GM12878 (cell line): ENCODE data around the gene TIAM1. TPM values are rescaled to one million over a fixed set of nuclear protein-coding genes. Genes with fewer than 3 reads are reported as not detected.

ENCODE experiments used
- ATAC-seq: fragments of 200-7000 bp; cut with Tn5 transposase; 3 replicates; pipeline ENCODE4 v1.9.1; 2020; ENCODE audit warnings: mild to moderate bottlenecking, moderate library complexity
- BruUV-seq: library from RNA; stranded (reverse); fragments of 400-500 nt; replicated peaks from 2 replicates; lab custom pipeline; 2021; lab: Mats Ljungman, UMichigan
- CTCF ChIA-PET: fragments of 300-600 bp; sonication (Branson Sonifier 250); formaldehyde crosslinking; extraction: SDS; loops from one replicate; lab custom pipeline; 2021; ENCODE audit warnings: inconsistent platforms; lab: Yijun Ruan, JAX
- POLR2A ChIA-PET: fragments of 350-600 bp; formaldehyde crosslinking; extraction: SDS; loops from one replicate; lab custom pipeline; 2021; ENCODE audit warnings: inconsistent platforms; lab: Charles Lee
- RAD21 ChIA-PET: fragments of 300-600 bp; sonication (Branson Sonifier 250); formaldehyde crosslinking; loops from one replicate; lab custom pipeline; 2023; ENCODE audit warnings: antibody characterized with exemption; ENCODE audit not compliant: unreplicated experiment; lab: Charles Lee
- SMC1A ChIA-PET: fragments of 300-600 bp; sonication (Branson Sonifier 250); formaldehyde crosslinking; loops from one replicate; lab custom pipeline; 2023; ENCODE audit not compliant: unreplicated experiment, uncharacterized antibody; lab: Charles Lee
- DNase-seq: peaks from one replicate; pipeline ENCODE4 v3.0.0-alpha.2; 2011; ENCODE audit warnings: low read depth, low spot score
- FAIRE-seq: peaks from 3 replicates; lab custom pipeline; 2011; peaks lifted over from hg19 to GRCh38; lab: Jason Lieb, UNC
- H2AFZ ChIP-seq: 2 replicates; pipeline ENCODE4 v1.6.0; 2011; ENCODE audit warnings: low read depth, low read length, control low read depth; ENCODE audit not compliant: control insufficient read depth
- H3K27ac ChIP-seq: 2 replicates; pipeline ENCODE4 v1.5.1; 2011; ENCODE audit warnings: control low read depth; ENCODE audit not compliant: control insufficient read depth, insufficient read depth
- H3K27me3 ChIP-seq, 2 experiments: replicated peaks in 1 of 2; 2 replicates each; pipeline versions ENCODE4 v1.6.0 to v1.6.1; 2011; ENCODE audit warnings: low read length in 1 of 2; ENCODE audit not compliant: control insufficient read depth in 2 of 2, insufficient read depth in 2 of 2
- H3K36me3 ChIP-seq, 2 experiments: 2 replicates each; pipeline ENCODE4 v1.5.1; 2011; ENCODE audit warnings: low read length in 1 of 2; ENCODE audit not compliant: control insufficient read depth in 2 of 2, insufficient read depth in 2 of 2
- H3K4me1 ChIP-seq: 2 replicates; pipeline ENCODE4 v1.6.1; 2011; ENCODE audit warnings: mild to moderate bottlenecking, low read length, moderate library complexity, mixed read lengths; ENCODE audit not compliant: control insufficient read depth, insufficient read depth
- H3K4me2 ChIP-seq: 2 replicates; pipeline ENCODE4 v1.6.0; 2011; ENCODE audit warnings: control low read depth; ENCODE audit not compliant: control insufficient read depth, insufficient read depth
- H3K4me3 ChIP-seq: fragments of 200-600 bp; sonication (generic); 2 replicates; pipeline ENCODE4 v1.5.1; 2016
- H3K79me2 ChIP-seq: 2 replicates; pipeline ENCODE4 v1.6.0; 2011; ENCODE audit warnings: low read length; ENCODE audit not compliant: control insufficient read depth, insufficient read depth
- H3K9ac ChIP-seq: 2 replicates; pipeline ENCODE4 v1.8.0; 2011; ENCODE audit warnings: low read length, control low read depth, mixed read lengths; ENCODE audit not compliant: control insufficient read depth, insufficient read depth
- H3K9me3 ChIP-seq: replicated peaks from 3 replicates; pipeline ENCODE4 v1.5.1; 2011; ENCODE audit warnings: mild to moderate bottlenecking, low read length; ENCODE audit not compliant: control insufficient read depth, insufficient read depth
- H4K20me1 ChIP-seq: 2 replicates; pipeline ENCODE4 v1.6.0; 2011; ENCODE audit not compliant: control insufficient read depth, insufficient read depth
- CHD2 ChIP-seq: IDR thresholded peaks from 2 replicates; pipeline ENCODE4 v1.6.1; 2011; ENCODE audit warnings: low read depth, low read length, improper control_type of control experiment, borderline replicate concordance
- E2F8 ChIP-seq: fragments of 450-650 bp; IDR thresholded peaks from 2 replicates; pipeline ENCODE4 v1.6.1; 2018; ENCODE audit warnings: mild to moderate bottlenecking, low read depth, moderate library complexity; ENCODE audit not compliant: partially characterized antibody
- EGR1 ChIP-seq, 2 experiments: IDR thresholded peaks; 1 replicate in 1 of 2; 2 replicates in 1 of 2; pipeline ENCODE4 v1.6.1; 2011 to 2012; ENCODE audit warnings: low read depth in 2 of 2, low read length in 2 of 2, borderline replicate concordance in 1 of 2, mild to moderate bottlenecking in 1 of 2, moderate library complexity in 1 of 2
- IRF4 ChIP-seq: IDR thresholded peaks from 2 replicates; pipeline ENCODE4 v1.6.1; 2011; ENCODE audit warnings: low read depth, low read length
- JUNB ChIP-seq: IDR thresholded peaks from 2 replicates; pipeline ENCODE4 v1.6.1; 2016; ENCODE audit warnings: antibody characterized with exemption, mild to moderate bottlenecking
- MAX ChIP-seq: IDR thresholded peaks from 2 replicates; pipeline ENCODE4 v1.6.1; 2012; ENCODE audit warnings: low read depth, low read length, improper control_type of control experiment
- MTA2 ChIP-seq: fragments of 450-650 bp; IDR thresholded peaks from 2 replicates; pipeline ENCODE4 v1.6.1; 2016; ENCODE audit warnings: low read depth, mild to moderate bottlenecking, moderate library complexity
- MXI1 ChIP-seq: fragments of 150-350 bp; IDR thresholded peaks from 2 replicates; pipeline ENCODE4 v1.6.1; 2011; ENCODE audit warnings: low read depth, mild to moderate bottlenecking, inconsistent platforms, low read length, improper control_type of control experiment
- NR2C2 ChIP-seq: IDR thresholded peaks from 2 replicates; pipeline ENCODE4 v1.6.1; 2011; ENCODE audit warnings: borderline replicate concordance, low read depth; ENCODE audit not compliant: control insufficient read depth, insufficient read length
- NRF1 ChIP-seq: conservative IDR thresholded peaks from 2 replicates; pipeline ENCODE4 v1.6.1; 2011; ENCODE audit warnings: mild to moderate bottlenecking, low read depth, low read length, improper control_type of control experiment
- PRDM15 ChIP-seq: fragments of 450-650 bp; formaldehyde crosslinking; IDR thresholded peaks from 2 replicates; pipeline ENCODE4 v1.4.0; 2020; ENCODE audit warnings: mild to moderate bottlenecking, moderate library complexity
- ZSCAN29 ChIP-seq: fragments of 450-650 bp; IDR thresholded peaks from 2 replicates; pipeline ENCODE4 v1.6.1; 2017; ENCODE audit warnings: mild to moderate bottlenecking, moderate library complexity
- ZZZ3 ChIP-seq: IDR thresholded peaks from 2 replicates; pipeline ENCODE4 v1.6.1; 2011; ENCODE audit warnings: low read depth; ENCODE audit not compliant: control insufficient read depth, insufficient read length
- WGBS: methylation state at CpG from one replicate; pipeline ENCODE4 v1.1.6; 2016; ENCODE audit warnings: low lambda C conversion rate; ENCODE audit not compliant: insufficient replicate concordance, insufficient coverage; ENCODE audit errors: missing lambda C conversion rate; 5-methylcytosine and 5-hydroxymethylcytosine counted together
- in situ Hi-C: fragments of 300-500 bp; cut with MboI; formaldehyde crosslinking; loops from 9 replicates; pipeline ENCODE4 v1.14.3; 2018; ENCODE audit warnings: mixed read lengths
- intact Hi-C: fragments of 100-400 bp; cut with micrococcal nuclease; formaldehyde crosslinking; loops from one replicate; pipeline ENCODE4 v1.14.2; 2022; ENCODE audit not compliant: unreplicated experiment
- polyA plus RNA-seq, 11 experiments: library from polyadenylated mRNA; depleted of rRNA in 4 of 11; unstranded in 6 of 11; stranded (reverse) in 5 of 11; fragments of >200 nt; fragmentation: Nextera tagmentation in 4 of 11; fragmentation: Illumina TruSeq in 1 of 11; extraction: Ambion mirVana in 4 of 11; extraction: Trizol in 1 of 11; gene quantifications; 1 replicate in 1 of 11; 2 replicates in 10 of 11; pipeline versions ENCODE4 v1.2.1 to v1.2.3, GENCODE V29; 2011 to 2016; ENCODE audit warnings: inconsistent platforms in 2 of 11, missing spikeins in 2 of 11, low read depth in 1 of 11
- total RNA-seq, 4 experiments: library from RNA; depleted of rRNA in 3 of 4; stranded (reverse); fragments of >200 nt in 3 of 4; fragmentation: Illumina TruSeq in 1 of 4; extraction: Trizol in 1 of 4; gene quantifications; 2 replicates each; pipeline versions ENCODE4 v1.2.1 to v1.2.3, GENCODE V29; 2013 to 2021

Gene TIAM1
- total and polyA plus RNA-seq, 10 of the 15 experiments (the other 5 are each of a cell fraction or from before 2014, with no cell fraction given): 0.31 to 35.9 (median 0.78) TPM

DNA sequence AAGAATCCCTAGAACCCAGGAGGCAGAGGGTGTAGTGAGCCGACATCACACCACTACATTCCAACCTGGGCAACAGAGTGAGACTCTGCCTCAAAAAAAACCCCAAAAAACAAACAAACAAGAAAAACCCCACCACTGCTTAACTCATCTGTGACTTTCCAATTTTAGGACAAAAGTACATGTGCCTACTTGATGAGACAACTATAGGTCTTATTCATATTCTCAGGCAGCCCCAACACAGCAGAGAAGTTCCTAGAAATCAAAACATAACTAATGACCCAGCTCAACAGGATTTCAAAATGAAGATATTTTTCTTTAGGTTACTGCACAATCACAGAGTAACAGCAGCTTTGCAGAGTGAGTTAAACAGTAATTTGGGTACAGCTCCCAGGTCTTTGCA lies 26.4 kb downstream of the TIAM1 start (continued):
- no peak for TF ChIP-seq NRF1
- TF ChIP-seq E2F8: no peak
- no peak for TF ChIP-seq EGR1 (IDR thresholded peaks at IDR 0.05; ENCODE audit: borderline replicate concordance in 1 of 2, low read depth in 2 of 2, low read length in 2 of 2)
- TF ChIP-seq ZZZ3: no peak

GRCh38 chr21:31316488-31317169 lies 27.4 kb downstream of the TIAM1 start:
- ATAC-seq (no peak), FAIRE-seq (no peak), DNase-seq (no peak)
- POLR2A ChIA-PET: no interaction called here
- Histone ChIP-seq H4K20me1 (no peaks in the 10 kb centered on the region), H3K9ac (no peak overlapping the region), H2AFZ (no peak overlapping the region), H3K9me3 (no peaks in the 10 kb centered on the region; the same call in 2 of the 3 replicates), H3K36me3 (no peaks in the 10 kb centered on the region), H3K79me2 (no peaks in the 10 kb centered on the region), H3K4me1 (no peaks in the 10 kb centered on the region), H3K27ac (no peak overlapping the region), H3K4me2 (no peak overlapping the region), H3K4me3 (no peak overlapping the region), H3K27me3 (no peaks in the 10 kb centered on the region)
- BruUV-seq: no TSS peak
- SMC1A ChIA-PET: interaction anchor here (1.0 to 1.6 kb wide), 2 partner anchors 9 to 12 kb away, joined by 3 to 5 read pairs; no protein-coding TSS in a partner anchor
- intact Hi-C loops: no loop called here
- RAD21 ChIA-PET: interaction anchor here (1.0 to 1.5 kb wide), 2 partner anchors 13 to 114 kb away, joined by 3 read pairs; no protein-coding TSS in a partner anchor
- in situ Hi-C loops: no loop called here
- CTCF ChIA-PET: interaction anchor here (0.9 to 1.4 kb wide), 2 partner anchors 13 to 64 kb away, joined by 3 to 5 read pairs; no protein-coding TSS in a partner anchor
- WGBS: 44% methylated on average over 9 of the region's 9 CpGs
- TF ChIP-seq IRF4 (no peak), NR2C2 (no peak), PRDM15 (CRISPR knock-in tag) (no peak), ZSCAN29 (no peak), CHD2 (no peak), MAX (no peak), MXI1 (no peak), JUNB (no peak), MTA2 (no peak)
